GM12873 (cell line): ENCODE data around the gene CCDC14.

Experiments
- TF ChIP-seq, protein P1 (sequence below): IDR thresholded peaks from 2 replicates; pipeline ENCODE4 v1.5.1; 2012; ENCODE audit warnings: low read depth, mild to moderate bottlenecking, moderate library complexity, low read length, control low read depth; ENCODE audit not compliant: insufficient read depth; ENCODE audit errors: missing control alignments

Gene CCDC14

DNA sequence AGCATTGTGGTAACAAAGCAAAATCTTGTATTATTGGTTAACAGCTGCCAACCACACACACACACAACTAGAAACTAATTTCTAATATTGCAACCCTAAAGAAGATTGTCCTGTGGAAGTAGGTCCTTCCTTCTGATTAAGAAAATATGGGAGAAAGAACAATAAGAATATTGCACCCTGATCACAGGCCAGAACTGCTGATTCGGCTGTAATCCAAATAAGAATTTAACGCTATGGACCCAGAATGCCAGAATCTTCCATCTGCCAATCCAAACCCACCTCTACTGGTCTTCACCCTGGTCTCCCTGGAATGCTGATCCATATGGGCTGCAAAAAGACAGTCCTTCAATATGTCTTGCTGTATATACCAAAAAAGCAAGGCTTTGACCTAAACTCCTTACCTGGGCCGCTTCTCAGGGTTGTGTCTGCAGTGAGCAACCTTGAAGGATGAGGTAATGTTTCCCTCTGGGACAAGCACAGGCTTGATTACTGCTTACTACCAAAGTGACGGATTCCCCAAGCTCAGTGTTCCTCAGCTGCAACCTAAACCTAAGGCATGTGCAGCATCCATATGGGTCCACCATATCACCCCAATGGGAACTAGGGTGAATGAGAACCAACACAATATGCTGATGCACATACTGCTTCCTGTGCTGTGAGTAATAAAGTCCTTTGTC is 8.0 kb downstream of the CCDC14 start:
- TF ChIP-seq, protein P1, sequence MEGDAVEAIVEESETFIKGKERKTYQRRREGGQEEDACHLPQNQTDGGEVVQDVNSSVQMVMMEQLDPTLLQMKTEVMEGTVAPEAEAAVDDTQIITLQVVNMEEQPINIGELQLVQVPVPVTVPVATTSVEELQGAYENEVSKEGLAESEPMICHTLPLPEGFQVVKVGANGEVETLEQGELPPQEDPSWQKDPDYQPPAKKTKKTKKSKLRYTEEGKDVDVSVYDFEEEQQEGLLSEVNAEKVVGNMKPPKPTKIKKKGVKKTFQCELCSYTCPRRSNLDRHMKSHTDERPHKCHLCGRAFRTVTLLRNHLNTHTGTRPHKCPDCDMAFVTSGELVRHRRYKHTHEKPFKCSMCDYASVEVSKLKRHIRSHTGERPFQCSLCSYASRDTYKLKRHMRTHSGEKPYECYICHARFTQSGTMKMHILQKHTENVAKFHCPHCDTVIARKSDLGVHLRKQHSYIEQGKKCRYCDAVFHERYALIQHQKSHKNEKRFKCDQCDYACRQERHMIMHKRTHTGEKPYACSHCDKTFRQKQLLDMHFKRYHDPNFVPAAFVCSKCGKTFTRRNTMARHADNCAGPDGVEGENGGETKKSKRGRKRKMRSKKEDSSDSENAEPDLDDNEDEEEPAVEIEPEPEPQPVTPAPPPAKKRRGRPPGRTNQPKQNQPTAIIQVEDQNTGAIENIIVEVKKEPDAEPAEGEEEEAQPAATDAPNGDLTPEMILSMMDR, result no peak

DNA sequence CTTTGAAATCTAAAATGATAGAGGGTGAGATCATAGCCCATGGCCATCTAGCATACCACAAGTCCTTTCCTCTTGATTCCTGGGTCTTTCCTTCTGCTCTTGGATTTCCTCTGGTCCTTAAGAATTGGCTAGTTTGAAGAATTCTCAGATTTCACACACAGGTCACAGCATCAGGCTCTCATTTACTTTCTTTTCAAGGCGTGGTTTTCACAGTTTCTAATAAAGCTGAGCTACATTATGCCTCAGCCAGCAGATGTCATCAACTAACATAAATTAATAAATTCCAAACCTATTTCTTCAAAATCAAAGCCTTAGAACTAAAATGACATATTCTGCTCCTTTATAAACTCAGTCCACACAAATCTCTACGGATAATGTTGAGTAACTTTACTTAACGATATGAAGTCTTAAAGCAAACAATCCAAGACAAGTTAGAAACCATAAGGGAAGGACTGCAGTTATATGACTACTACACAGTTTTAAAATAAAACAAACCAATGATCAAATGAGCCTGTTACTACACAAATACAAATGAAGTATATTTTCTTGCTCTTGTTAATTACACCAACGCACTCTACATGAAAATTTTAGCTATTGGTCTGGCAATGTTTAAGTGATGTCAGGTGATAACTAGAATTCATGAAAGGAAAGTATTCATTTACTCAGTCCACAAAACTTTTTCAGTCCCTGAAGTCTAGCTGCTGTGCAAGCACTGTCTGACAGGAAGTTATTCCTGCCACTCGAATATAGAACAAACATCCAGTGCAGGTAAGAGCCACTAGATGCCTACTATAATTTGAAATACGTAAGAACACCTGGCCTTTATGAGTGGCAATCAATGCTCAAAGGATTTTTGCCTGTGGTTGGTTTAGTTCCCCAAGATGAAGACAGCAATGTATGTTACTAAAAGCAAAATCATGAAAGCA is 9.2 kb downstream of the CCDC14 start:
- TF ChIP-seq, protein P1, result no peak

DNA sequence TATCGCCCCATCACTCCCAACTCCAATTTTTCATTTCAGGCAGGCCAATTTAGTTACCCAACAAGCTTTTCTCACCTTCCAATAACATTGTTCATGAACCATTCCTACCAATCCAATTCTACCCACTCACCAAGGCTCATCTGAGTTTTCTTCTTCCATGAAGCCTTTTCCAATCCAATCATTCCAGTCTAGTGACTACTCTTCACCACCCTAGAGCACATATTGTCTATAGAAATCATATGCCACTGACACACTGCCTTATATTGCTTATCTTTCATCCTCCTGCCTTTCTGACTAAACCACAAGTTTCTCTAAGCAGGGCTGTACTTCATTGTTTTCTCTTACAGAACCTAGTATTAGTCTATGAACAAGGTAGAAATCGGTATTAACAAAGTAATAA is 11.4 kb downstream of the CCDC14 start:
- TF ChIP-seq, protein P1, result no peak

DNA sequence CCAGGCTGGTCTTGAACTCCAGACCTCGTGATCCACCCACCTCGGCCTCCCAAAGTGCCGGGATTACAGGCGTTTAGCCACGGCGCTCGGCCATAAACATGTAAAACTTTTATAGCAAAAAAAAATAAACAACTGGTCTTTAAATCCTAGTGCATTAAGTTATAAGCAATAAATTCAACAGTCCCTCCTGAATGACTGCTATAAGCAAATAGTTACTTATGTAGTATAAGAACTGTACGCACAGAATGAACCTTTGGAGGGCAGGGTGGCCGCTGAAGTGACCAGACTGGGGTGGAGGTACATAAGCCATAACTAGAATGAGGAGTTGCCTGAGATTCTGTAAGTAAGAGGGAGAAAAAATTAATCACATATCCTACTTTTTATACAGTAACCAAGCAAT is 12.6 kb downstream of the CCDC14 start:
- TF ChIP-seq, protein P1, result no peak

DNA sequence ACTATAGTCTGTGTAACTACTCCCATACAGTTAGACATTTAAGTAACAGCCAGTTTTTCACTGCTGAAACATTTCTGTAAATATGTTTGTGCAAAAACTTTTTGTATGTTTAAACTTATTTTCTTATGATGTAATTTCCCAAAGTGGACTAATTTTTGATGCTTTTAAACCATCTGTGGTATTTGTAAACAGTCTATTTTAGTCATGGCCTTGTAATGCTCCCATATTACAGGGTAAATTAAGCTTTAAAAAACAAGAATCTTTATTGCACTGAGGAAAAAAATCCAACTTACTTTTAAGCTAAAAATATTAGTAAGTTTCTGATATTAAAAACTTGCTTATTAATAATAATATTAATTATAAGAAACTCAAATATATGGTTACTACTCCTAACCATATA is 13.5 kb downstream of the CCDC14 start:
- TF ChIP-seq, protein P1, result no peak

DNA sequence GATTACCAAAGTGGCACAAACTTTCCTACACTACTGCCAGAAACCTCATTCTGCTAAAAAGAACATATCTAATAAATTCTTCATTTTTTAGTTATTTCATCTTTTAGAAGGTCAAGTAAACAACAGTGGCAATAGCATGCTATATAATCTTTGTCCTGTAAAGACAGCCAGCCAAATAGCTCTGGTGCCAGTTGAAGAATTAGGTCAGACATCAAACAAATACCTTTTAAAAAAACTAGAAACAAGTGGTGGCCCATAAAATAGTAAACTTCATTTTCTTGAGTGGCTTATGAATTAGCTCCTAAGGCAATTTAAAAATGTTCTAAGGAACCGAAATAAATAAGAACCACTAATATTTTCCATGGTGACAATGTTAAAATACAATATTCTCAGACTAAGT is 19.5 kb downstream of the CCDC14 start:
- TF ChIP-seq, protein P1, result no peak

DNA sequence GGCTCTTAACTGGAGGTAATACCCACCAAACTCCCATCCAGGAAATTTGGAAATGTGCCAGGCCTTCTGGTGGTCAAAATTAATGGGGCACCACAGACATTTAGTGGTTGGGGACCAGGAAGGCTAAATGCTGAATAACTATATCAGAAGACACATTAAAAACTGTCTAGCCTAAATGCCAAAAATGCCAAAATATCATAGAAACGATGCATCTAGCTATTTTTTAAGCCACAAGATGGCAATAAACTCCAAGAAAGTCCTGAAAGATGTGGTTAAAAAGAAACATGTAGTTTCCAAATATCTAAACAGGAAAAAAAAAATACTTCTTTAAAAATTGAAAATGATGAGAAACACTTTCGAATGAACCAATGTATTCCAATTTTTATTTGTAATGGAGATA is 19.9 kb downstream of the CCDC14 start:
- TF ChIP-seq, protein P1, result no peak
